K562 (cell line): ENCODE measurements around the gene ZNF615. TPM values are rescaled to one million over a fixed set of nuclear protein-coding genes. Genes with fewer than 3 reads are reported as not detected.
A peak's percentile ranks its signal among the peaks of the same experiment; 100 is the strongest.

Experiments
- ATAC-seq: fragments of 200-7000 bp; cut with Tn5 transposase; 3 replicates; pipeline ENCODE4 v1.9.1; 2020; ENCODE audit warnings: moderate library complexity
- BruUV-seq: library from RNA; stranded (reverse); fragments of 400-500 nt; replicated peaks from 2 replicates; lab custom pipeline; 2021; lab: Mats Ljungman, UMichigan
- CTCF ChIA-PET: fragments of 300-600 bp; formaldehyde crosslinking; extraction: SDS; loops from one replicate; lab custom pipeline; 2021; ENCODE audit warnings: low intra/inter-chr PET ratio; lab: Yijun Ruan, JAX
- POLR2A ChIA-PET: fragments of 300-600, 350-650 bp; sonication (Branson Sonifier 250); formaldehyde crosslinking; extraction: SDS; loops from one replicate; lab custom pipeline; 2021; ENCODE audit warnings: antibody characterized with exemption, inconsistent platforms; lab: Yijun Ruan, JAX
- DNase-seq, 4 experiments: peaks; one replicate each; pipeline versions ENCODE4 v3.0.0 to v3.0.0-alpha.2; 2011 to 2018; ENCODE audit warnings: low spot score in 3 of 4, mixed read lengths in 3 of 4; ENCODE audit errors: extremely low read depth in 1 of 4
- FAIRE-seq: peaks from 2 replicates; lab custom pipeline; 2011; peaks lifted over from hg19 to GRCh38; lab: Jason Lieb, UNC
- H2AFZ ChIP-seq: 2 replicates; pipeline ENCODE4 v1.6.0; 2011; ENCODE audit warnings: low read depth, low read length, control low read depth, inconsistent platforms
- H3K27ac ChIP-seq: fragments of 200-600 bp; 3 replicates; pipeline ENCODE4 v1.8.0; 2011; ENCODE audit warnings: low read depth, mild to moderate bottlenecking, control low read depth, inconsistent platforms, low read length, moderate library complexity, mixed read lengths; ENCODE audit errors: extremely low read depth
- H3K27me3 ChIP-seq, 2 experiments: fragments of 300-600 bp in 1 of 2; 2 replicates in 1 of 2; 3 replicates in 1 of 2; pipeline versions ENCODE4 v1.6.0 to v1.8.0; 2011; ENCODE audit warnings: inconsistent platforms in 2 of 2, low read length in 2 of 2, mild to moderate bottlenecking in 1 of 2, mixed read lengths in 1 of 2, moderate library complexity in 1 of 2; ENCODE audit not compliant: control insufficient read depth in 2 of 2, insufficient read depth in 2 of 2
- H3K36me3 ChIP-seq: fragments of 300-600 bp; 3 replicates; pipeline ENCODE4 v1.8.0; 2011; ENCODE audit warnings: mild to moderate bottlenecking, low read length, inconsistent platforms; ENCODE audit not compliant: control insufficient read depth, insufficient read depth
- H3K4me1 ChIP-seq, 2 experiments: fragments of 200-600 bp in 1 of 2; replicated peaks in 1 of 2; 2 replicates in 1 of 2; 3 replicates in 1 of 2; pipeline versions ENCODE4 v1.5.1 to v1.8.0; 2011; ENCODE audit warnings: inconsistent platforms in 2 of 2, low read length in 2 of 2, mild to moderate bottlenecking in 1 of 2, mixed read lengths in 1 of 2, moderate library complexity in 1 of 2; ENCODE audit not compliant: control insufficient read depth in 2 of 2, insufficient read depth in 2 of 2
- H3K4me2 ChIP-seq: 2 replicates; pipeline ENCODE4 v1.6.1; 2011; ENCODE audit warnings: low read length, control low read depth, inconsistent platforms, mixed read lengths; ENCODE audit not compliant: insufficient read depth
- H3K4me3 ChIP-seq: fragments of 200-600 bp; sonication (generic), shearing (Covaris generic); 2 replicates; pipeline ENCODE4 v1.5.1; 2016; ENCODE audit warnings: control low read depth, inconsistent platforms
- H3K79me2 ChIP-seq: fragments of 200-600 bp; 3 replicates; pipeline ENCODE4 v1.8.0; 2011; ENCODE audit warnings: low read length, inconsistent platforms; ENCODE audit not compliant: control insufficient read depth, insufficient read depth
- H3K9ac ChIP-seq, 2 experiments: 2 replicates each; pipeline versions ENCODE4 v1.6.0 to v1.6.1; 2011; ENCODE audit warnings: low read depth in 2 of 2, low read length in 2 of 2, control low read depth in 1 of 2, inconsistent platforms in 1 of 2, mild to moderate bottlenecking in 1 of 2, mixed read lengths in 1 of 2; ENCODE audit not compliant: insufficient read depth in 1 of 2
- H3K9me1 ChIP-seq: one replicate; pipeline ENCODE4 v1.6.0; 2011; ENCODE audit warnings: inconsistent platforms, mild to moderate bottlenecking, low read length, moderate library complexity; ENCODE audit not compliant: control insufficient read depth, insufficient read depth
- H3K9me3 ChIP-seq: replicated peaks from 2 replicates; pipeline ENCODE4 v1.5.1; 2011; ENCODE audit warnings: low read depth, low read length, inconsistent platforms; ENCODE audit not compliant: control insufficient read depth, insufficient read depth
- H4K20me1 ChIP-seq: replicated peaks from 2 replicates; pipeline ENCODE4 v1.6.1; 2011; ENCODE audit warnings: low read length, inconsistent platforms, mixed read lengths; ENCODE audit not compliant: control insufficient read depth, insufficient read depth
- ARID1B ChIP-seq: fragments of 450-650 bp; IDR thresholded peaks from 2 replicates; pipeline ENCODE4 v1.6.1; 2016; ENCODE audit warnings: antibody characterized with exemption, mild to moderate bottlenecking, inconsistent platforms
- CEBPB ChIP-seq: fragments of 450-650 bp; IDR thresholded peaks from 2 replicates; pipeline ENCODE4 v1.6.1; 2016; ENCODE audit warnings: missing genetic modification characterization, missing compliant biosample characterization
- CEBPG ChIP-seq, 3 experiments: fragments of 200-800 bp in 1 of 3; sonication (Bioruptor generic) in 1 of 3; sonication (generic) in 1 of 3; formaldehyde crosslinking in 1 of 3; IDR thresholded peaks in 2 of 3; conservative IDR thresholded peaks in 1 of 3; 2 replicates each; pipeline versions ENCODE4 v1.6.1 to v1.8.0; 2016 to 2022; ENCODE audit warnings: missing compliant biosample characterization in 2 of 3, missing genetic modification characterization in 2 of 3, mild to moderate bottlenecking in 1 of 3, missing genetic modification reagents in 1 of 3
- CTBP1 ChIP-seq: fragments of 450-650 bp; IDR thresholded peaks from 2 replicates; pipeline ENCODE4 v1.6.1; 2016; ENCODE audit warnings: borderline replicate concordance
- EGR1 ChIP-seq: fragments of 450-650 bp; conservative IDR thresholded peaks from 2 replicates; pipeline ENCODE4 v1.6.1; 2017; ENCODE audit warnings: mild to moderate bottlenecking
- MEIS2 ChIP-seq: fragments of 450-650 bp; IDR thresholded peaks from 2 replicates; pipeline ENCODE4 v1.6.1; 2014; ENCODE audit warnings: mild to moderate bottlenecking; ENCODE audit not compliant: partially characterized antibody
- ZNF324 ChIP-seq: fragments of 250-450 bp; sonication (Bioruptor Pico); IDR thresholded peaks from 2 replicates; pipeline ENCODE4 v1.4.0; 2020; ENCODE audit warnings: mild to moderate bottlenecking
- WGBS: fragments of 100-300 bp; shearing (Covaris generic); methylation state at CpG from one replicate; pipeline ENCODE4 v1.1.6; 2016; ENCODE audit warnings: low coverage, mixed read lengths; ENCODE audit not compliant: insufficient coverage; ENCODE audit errors: missing lambda C conversion rate; 5-methylcytosine and 5-hydroxymethylcytosine counted together
- in situ Hi-C: fragments of 300-500 bp; cut with MboI; formaldehyde crosslinking; loops from 4 replicates; pipeline ENCODE4 v1.15.0; 2018; ENCODE audit warnings: inconsistent platforms, mixed read lengths
- intact Hi-C: fragments of 100-400 bp; cut with micrococcal nuclease; formaldehyde crosslinking; loops from 2 replicates; pipeline ENCODE4 v1.14.2; 2022
- polyA plus RNA-seq, 8 experiments: library from polyadenylated mRNA; depleted of rRNA in 4 of 8; stranded (reverse) in 5 of 8; unstranded in 3 of 8; fragments of >200 nt; fragmentation: Nextera tagmentation in 2 of 8; fragmentation: Illumina TruSeq in 1 of 8; extraction: Ambion mirVana in 2 of 8; extraction: Trizol in 1 of 8; gene quantifications; 2 replicates each; pipeline versions ENCODE4 v1.2.1 to v1.2.3, GENCODE V29; 2011 to 2014; ENCODE audit warnings: inconsistent platforms in 1 of 8, missing spikeins in 1 of 8
- total RNA-seq, 7 experiments: library from RNA; depleted of rRNA in 6 of 7; stranded (reverse); fragments of >200 nt in 6 of 7; fragmentation: Illumina TruSeq in 2 of 7; extraction: Trizol in 2 of 7; gene quantifications; 2 replicates each; pipeline versions ENCODE4 v1.2.1 to v1.2.3, GENCODE V29; 2011 to 2021; ENCODE audit warnings: low replicate concordance in 1 of 7
- TF ChIP-seq, protein P1 (sequence below): fragments of 250-450 bp; sonication (Bioruptor Pico); IDR thresholded peaks from 2 replicates; pipeline ENCODE4 v1.5.0; 2020; ENCODE audit warnings: mild to moderate bottlenecking
- TF ChIP-seq, protein P2 (sequence below): fragments of 250-450 bp; sonication (Bioruptor Pico); IDR thresholded peaks from 2 replicates; pipeline ENCODE4 v1.4.0; 2020; ENCODE audit warnings: borderline replicate concordance
- TF ChIP-seq, protein P3 (sequence below): sonication (generic); formaldehyde crosslinking; IDR thresholded peaks from 2 replicates; pipeline ENCODE4 v1.8.0; 2022; ENCODE audit warnings: mild to moderate bottlenecking, missing genetic modification reagents
- TF ChIP-seq, protein P4 (sequence below), 2 experiments: fragments of 450-650 bp in 1 of 2; sonication (generic) in 1 of 2; formaldehyde crosslinking in 1 of 2; IDR thresholded peaks in 1 of 2; conservative IDR thresholded peaks in 1 of 2; 2 replicates each; pipeline versions ENCODE4 v1.6.1 to v1.8.1; 2016 to 2023; ENCODE audit warnings: mild to moderate bottlenecking in 2 of 2, moderate library complexity in 2 of 2, inconsistent platforms in 1 of 2, missing genetic modification reagents in 1 of 2

Gene ZNF615
- total and polyA plus RNA-seq, 9 of the 15 experiments (the other 6 are each of a cell fraction or from before 2014, with no cell fraction given), result 1.2 to 4.4 (median 2.7) TPM

DNA sequence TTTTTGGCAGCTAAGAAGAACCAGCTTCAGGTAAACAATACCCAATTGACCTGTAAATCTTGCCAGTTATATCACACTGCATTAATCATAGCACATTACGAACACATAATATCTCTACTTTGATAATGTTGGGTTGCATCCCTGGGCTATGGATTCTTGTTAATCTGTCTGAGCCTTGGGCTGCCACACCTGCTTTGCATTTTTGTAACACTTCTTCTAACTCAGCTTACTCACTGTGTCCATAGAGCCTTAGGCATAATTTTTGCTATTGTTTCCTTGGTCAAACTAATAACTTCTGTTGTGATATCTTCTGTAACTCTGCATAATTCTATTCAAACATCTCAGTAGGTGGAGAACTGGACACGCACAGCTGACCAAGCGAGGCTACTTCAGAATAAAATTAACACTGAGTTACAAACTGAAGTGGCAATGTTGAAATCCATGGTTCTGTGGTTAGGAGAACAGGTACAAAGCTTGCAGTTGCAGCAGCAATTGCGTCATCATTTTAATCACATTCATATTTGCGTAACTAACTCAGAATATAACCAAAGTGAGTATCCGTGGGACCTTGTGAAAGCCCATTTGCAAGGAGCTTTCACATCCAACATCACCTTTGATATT, 27.8 kb downstream of the ZNF615 start:
- H3K4me3 ChIP-seq, result no peak overlapping the region

More for the DNA sequence above, 27.8 kb downstream of the ZNF615 start:
- in situ Hi-C loops, result no loop called here
- no TSS peak for BruUV-seq
- DNase-seq, result no peak
- ATAC-seq, result no peak
- Histone ChIP-seq H4K20me1 (no peaks in the 10 kb centered on the region), H3K9me1 (no peaks in the 10 kb centered on the region), H3K9me3 (no peaks in the 10 kb centered on the region; the same call in none of the 2 replicates), H3K9ac (no peak overlapping the region), H2AFZ (no peak overlapping the region), H3K36me3 (no peaks in the 10 kb centered on the region), H3K4me1 (no peaks in the 10 kb centered on the region), H3K4me2 (no peak overlapping the region), H3K79me2 (no peaks in the 10 kb centered on the region), H3K27me3 (no peaks in the 10 kb centered on the region), H3K27ac (no peak overlapping the region)
- CTCF ChIA-PET, result no interaction called here
- 11% methylated on average over 6 of the region's 6 CpGs for WGBS
- POLR2A ChIA-PET, result no interaction called here
- TF ChIP-seq MEIS2, result no peak
- TF ChIP-seq, protein P1, sequence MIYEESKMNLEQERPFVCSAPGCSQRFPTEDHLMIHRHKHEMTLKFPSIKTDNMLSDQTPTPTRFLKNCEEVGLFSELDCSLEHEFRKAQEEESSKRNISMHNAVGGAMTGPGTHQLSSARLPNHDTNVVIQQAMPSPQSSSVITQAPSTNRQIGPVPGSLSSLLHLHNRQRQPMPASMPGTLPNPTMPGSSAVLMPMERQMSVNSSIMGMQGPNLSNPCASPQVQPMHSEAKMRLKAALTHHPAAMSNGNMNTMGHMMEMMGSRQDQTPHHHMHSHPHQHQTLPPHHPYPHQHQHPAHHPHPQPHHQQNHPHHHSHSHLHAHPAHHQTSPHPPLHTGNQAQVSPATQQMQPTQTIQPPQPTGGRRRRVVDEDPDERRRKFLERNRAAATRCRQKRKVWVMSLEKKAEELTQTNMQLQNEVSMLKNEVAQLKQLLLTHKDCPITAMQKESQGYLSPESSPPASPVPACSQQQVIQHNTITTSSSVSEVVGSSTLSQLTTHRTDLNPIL (CRISPR knock-in tag), result no peak
- TF ChIP-seq CEBPB (tag), result peak; percentile 69
- TF ChIP-seq EGR1, result no peak
- TF ChIP-seq, protein P2, sequence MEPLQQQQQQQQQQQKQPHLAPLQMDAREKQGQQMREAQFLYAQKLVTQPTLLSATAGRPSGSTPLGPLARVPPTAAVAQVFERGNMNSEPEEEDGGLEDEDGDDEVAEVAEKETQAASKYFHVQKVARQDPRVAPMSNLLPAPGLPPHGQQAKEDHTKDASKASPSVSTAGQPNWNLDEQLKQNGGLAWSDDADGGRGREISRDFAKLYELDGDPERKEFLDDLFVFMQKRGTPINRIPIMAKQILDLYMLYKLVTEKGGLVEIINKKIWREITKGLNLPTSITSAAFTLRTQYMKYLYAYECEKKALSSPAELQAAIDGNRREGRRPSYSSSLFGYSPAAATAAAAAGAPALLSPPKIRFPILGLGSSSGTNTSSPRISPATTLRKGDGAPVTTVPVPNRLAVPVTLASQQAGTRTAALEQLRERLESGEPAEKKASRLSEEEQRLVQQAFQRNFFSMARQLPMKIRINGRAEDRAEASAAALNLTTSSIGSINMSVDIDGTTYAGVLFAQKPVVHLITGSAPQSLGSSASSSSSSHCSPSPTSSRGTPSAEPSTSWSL, result no peak
- TF ChIP-seq CEBPG (CRISPR knock-in tag; IDR thresholded peaks at IDR 0.05), result no peak
- peak; percentile 66 to 72 for TF ChIP-seq CEBPG (tag; conservative IDR thresholded peaks at IDR 0.05 in 1 of 2, IDR thresholded peaks at IDR 0.05 in 1 of 2)
- no peak for TF ChIP-seq CTBP1
- TF ChIP-seq ARID1B, result no peak
- TF ChIP-seq, protein P3, sequence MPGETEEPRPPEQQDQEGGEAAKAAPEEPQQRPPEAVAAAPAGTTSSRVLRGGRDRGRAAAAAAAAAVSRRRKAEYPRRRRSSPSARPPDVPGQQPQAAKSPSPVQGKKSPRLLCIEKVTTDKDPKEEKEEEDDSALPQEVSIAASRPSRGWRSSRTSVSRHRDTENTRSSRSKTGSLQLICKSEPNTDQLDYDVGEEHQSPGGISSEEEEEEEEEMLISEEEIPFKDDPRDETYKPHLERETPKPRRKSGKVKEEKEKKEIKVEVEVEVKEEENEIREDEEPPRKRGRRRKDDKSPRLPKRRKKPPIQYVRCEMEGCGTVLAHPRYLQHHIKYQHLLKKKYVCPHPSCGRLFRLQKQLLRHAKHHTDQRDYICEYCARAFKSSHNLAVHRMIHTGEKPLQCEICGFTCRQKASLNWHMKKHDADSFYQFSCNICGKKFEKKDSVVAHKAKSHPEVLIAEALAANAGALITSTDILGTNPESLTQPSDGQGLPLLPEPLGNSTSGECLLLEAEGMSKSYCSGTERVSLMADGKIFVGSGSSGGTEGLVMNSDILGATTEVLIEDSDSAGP, result no peak
- TF ChIP-seq ZNF324 (CRISPR knock-in tag), result no peak
- TF ChIP-seq, protein P4, sequence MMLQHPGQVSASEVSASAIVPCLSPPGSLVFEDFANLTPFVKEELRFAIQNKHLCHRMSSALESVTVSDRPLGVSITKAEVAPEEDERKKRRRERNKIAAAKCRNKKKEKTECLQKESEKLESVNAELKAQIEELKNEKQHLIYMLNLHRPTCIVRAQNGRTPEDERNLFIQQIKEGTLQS (IDR thresholded peaks at IDR 0.05), result peak; percentile 66
- TF ChIP-seq, protein P4 (CRISPR knock-in tag; conservative IDR thresholded peaks at IDR 0.05), result no peak
- intact Hi-C loops, result no loop called here
- FAIRE-seq, result no peak
